ENCODE data around the gene HCN4.
"Not testable (repeated sequence)": the region's sequence is repeated elsewhere in the genome, so short reads cannot be mapped to it uniquely, and the experiment has no call there.

The HCN4 gene

GRCh38 chr15:73368301-73369136, at the start of gene HCN4:
Gene HCN4 (minus strand): TSS chr15:73368958. CDS start chr15:73368270, 688 bp downstream.
- DNase-seq (ENCODE audit: low read depth, low spot score) = no peak

GRCh38 chr15:73414876-73415275, 46.1 kb upstream of the HCN4 start:
- no peak for DNase-seq (ENCODE audit: low read depth, low spot score)

DNA sequence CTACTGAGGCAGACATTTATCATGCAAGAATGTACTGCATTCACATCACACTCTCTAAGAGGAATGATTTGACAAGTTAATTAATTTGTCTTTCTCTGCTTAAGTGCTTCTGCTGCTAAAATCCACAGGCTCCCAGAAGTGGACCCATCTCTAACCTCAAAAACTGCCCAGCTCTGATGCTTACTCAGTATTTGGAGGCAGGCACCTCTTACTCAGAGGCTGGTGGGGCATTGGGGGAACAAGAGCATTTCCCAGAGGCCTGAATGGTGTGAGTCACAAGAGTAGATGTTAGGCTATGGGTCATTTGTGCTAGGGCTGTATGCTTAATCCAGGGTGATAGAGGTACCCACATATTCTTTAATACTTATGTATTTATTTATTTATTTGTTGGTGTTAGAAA, 34.4 kb upstream of the HCN4 start:
- DNase-seq (ENCODE audit: low read depth, low spot score) = no peak

DNA sequence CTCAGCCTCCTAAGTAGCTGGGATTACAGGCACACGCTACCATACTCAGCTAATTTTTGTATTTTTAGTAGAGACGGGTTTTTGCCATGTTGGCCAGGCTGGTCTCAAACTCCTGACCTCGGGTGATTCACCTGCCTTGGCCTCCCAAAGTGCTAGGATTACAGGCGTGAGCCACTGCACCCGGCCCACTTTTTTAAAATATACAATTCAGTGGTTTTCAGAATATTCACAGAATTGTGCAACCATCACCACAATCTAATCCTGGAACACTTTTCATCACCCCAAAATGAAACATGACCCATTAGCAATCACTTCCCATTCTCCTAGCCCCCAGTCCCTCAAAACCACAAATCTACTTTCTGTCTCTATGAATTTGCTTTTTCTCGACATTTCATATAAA, 31.5 kb upstream of the HCN4 start:
- not testable (repeated sequence) for DNase-seq (ENCODE audit: low read depth, low spot score)

- DNase-seq (ENCODE audit: low read depth, low spot score) = no peak
Observed at GRCh38 chr15:73398861-73399260, 30.1 kb upstream of the HCN4 start.

DNA sequence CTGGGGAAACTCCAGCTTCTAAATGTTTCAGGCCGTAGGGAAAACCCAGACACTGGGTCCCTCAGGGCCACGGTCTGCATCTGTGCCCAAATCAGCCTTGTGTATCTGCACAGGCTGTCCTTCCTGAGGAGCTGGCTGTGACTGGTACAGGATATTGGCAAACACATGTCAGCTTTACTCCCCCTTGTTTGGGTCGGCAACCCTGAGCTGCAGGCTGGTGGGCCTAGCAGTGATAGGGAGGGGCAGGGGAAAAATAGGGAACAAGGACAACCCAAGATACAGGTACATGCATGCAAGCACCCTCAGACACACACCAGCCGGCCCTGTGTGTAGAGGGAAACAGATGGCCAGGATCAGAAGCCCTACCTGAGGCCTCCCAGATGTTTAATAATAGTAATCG, 28.7 kb upstream of the HCN4 start:
- DNase-seq (ENCODE audit: low read depth, low spot score) = no peak

DNA sequence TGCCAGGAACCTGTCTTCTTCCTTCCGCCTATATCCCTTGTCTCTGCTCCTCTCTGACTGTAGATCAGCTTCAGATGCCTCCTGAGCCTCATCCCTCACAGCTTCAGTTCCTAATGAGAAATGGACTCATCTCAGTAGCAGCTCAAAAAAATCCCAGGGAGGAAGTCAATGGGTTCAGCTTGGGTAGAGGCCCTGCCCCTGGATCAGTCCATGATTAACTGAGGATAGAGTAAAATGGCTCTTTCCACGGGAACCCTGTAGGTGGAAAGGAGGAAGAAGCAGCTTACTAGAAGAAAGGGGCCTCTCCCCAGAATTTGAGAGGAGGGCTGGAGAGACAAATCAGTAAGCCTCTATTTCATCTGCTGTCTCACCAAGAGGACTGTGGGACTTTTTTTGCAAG, 26.9 kb upstream of the HCN4 start:
- DNase-seq (ENCODE audit: low read depth, low spot score) = no peak

DNA sequence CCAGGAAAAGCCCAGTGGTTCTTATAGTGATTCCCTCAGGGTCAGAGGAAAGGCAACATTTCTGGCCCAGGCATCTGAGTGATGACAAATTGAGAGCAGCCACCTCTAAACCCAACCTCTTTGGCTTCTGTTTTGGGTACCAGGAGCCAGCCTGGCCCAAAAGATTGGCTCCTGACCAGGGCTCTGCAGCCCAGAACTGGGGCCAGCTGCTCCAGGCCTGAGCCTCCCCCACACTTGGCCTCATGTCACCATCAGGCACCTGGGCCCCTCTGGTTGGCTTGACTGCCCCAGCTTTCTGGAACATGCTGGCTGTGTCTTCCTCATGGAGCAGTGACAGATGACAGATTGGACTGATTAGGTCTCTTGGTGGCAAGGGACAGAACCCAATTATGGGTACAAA, 26.0 kb upstream of the HCN4 start:
- no peak for DNase-seq (ENCODE audit: low read depth, low spot score)

GRCh38 chr15:73393336-73393735, 24.6 kb upstream of the HCN4 start:
- no peak for DNase-seq (ENCODE audit: low read depth, low spot score)

GRCh38 chr15:73392025-73392424, 23.3 kb upstream of the HCN4 start:
- DNase-seq (ENCODE audit: low read depth, low spot score) = no peak

DNA sequence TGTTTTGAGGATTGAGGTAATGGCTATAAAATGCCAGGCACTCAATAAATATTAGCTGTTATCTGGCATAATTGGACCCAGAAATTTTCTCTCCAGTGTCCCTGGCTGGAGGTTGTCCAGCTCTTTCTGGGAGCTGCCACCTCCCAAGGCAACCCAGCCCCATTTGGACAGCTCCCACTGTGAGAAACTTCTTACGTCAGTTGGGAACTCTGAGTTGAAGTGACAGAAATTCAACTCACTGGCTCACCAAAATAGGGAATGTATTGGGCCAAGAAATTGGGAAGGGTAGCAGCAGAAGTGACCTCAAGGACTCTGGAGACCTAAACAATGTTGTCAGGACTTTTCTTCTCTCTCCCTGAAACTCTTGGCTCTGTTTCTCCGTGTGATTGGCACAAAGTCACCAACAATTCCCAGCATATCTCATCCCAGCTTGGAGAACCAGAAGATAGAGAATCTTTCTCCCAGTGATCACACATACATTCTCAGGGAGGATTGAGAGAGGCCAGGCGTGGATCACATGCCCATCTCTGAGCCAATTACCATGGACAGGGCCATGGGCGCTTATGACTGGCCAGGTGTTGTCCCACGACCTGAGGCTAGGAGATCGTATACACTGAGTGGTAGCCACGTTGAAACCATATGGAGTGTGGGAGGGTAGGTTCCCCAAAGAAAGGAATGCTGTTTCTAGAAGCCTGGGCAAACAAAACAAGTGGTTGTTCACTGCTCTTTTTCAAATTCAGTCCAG, 22.5 kb upstream of the HCN4 start:
- no peak for DNase-seq (ENCODE audit: low read depth, low spot score)

- DNase-seq (ENCODE audit: low read depth, low spot score) = no peak
Observed at GRCh38 chr15:73389971-73390544, 21.3 kb upstream of the HCN4 start.

DNA sequence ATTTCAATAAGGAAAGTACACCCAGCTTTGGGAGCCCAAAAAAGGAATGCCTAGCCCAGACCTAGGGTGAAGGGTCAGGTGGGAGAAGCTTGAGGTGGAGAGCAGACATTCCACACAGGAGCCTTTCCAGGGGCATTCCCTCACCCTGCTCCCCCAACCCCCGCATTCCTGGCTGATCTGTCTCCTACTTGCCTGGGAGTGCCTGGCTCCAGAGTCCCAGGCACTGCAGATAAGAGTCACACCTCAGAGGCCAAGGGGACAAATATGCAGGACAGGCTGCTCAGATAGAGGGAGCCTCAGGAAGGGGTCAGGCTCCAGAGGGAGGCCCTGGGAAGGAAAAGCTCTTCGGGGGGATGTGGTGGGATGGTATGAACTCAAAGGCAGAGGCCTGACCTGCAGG, 20.8 kb upstream of the HCN4 start:
- no peak for DNase-seq (ENCODE audit: low read depth, low spot score)

DNA sequence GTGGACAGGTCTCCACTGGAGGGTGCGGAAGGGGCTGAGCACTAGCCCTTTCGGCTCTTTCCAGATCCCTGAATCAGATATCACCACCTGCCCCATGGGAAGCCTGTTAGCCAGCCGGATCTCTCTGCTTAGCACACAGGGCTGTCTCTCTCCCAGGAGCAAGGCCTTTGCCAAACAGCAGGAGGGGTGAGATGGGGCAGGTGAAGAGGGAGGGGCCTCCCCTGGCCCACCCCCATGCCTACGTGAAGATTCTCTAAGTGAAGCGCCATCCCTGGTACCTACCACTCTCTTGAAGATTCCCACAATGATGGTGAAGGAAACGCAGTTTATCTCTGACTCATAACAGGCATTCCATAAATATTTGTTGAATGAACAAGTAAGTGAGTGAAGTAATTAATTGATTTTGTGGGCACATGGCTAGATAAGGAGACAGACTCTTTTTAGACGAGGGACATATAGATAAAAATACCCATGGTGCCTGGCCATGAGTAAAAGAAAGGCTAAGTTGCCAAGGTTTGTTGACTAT, 19.6 kb upstream of the HCN4 start:
- no peak for DNase-seq (ENCODE audit: low read depth, low spot score)

DNA sequence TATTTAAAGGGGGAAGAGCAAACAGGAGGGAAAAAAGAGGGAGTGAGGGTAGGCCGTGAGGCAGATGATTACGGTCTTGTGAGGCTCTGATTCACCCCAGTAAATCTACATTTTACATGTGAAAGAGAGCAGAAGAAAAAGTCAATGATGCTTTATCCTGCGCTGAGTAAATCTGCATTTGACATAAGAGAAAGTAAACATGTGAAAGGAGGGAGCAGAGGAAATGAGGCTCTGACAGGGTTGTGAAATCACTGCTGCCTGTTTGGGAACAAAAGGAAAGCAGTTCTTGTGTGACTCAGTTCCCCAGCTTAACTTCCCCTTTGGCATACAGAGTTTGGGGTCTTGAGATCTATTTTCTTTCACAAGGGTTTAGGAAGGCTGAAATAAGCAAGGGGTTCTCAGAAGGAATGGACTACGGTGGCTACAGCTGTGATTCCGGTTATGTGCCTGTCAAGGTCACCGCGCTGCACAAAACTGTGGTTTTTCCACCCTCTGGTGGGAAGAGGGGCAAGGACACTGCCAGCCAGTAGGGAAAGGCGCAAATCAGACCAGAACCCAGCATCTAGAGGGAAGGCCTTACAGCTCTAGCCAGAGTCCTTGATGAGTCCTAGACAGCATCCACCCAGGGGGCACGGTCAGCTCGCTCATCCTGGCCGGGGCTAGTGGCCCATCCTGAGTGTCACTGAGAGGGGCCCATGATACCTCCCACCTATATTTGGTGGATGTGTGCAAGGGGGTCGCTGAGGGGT, 18.9 kb upstream of the HCN4 start:
- DNase-seq (ENCODE audit: low read depth, low spot score) = no peak

- no peak for DNase-seq (ENCODE audit: low read depth, low spot score)
Observed at GRCh38 chr15:73386886-73387506, 18.2 kb upstream of the HCN4 start.

GRCh38 chr15:73386238-73386637, 17.5 kb upstream of the HCN4 start:
- DNase-seq (ENCODE audit: low read depth, low spot score) = no peak

DNA sequence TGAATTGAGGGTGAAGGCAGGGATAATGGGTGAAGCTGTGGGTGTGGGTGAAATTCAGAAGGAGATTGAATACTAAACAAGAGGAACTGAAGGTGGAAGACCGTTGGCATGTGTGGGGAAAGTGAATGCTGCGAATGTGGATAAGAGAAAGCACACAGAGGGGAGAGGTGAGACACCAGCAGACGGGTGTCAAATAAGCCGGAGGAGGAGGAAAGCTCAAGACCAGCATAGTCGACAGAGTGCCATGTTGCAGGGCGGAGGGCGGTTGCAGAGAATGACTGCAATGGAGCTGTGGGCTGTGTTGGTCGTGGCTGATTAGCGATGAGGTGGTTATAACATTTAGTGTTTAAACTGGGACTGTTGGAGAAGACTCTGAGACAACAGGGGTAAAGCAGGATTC, 16.4 kb upstream of the HCN4 start:
- no peak for DNase-seq (ENCODE audit: low read depth, low spot score)

- no peak for DNase-seq (ENCODE audit: low read depth, low spot score)
Observed at GRCh38 chr15:73383310-73384189, 14.8 kb upstream of the HCN4 start.

- DNase-seq (ENCODE audit: low read depth, low spot score) = no peak
Observed at GRCh38 chr15:73382115-73382514, 13.4 kb upstream of the HCN4 start.

Measured in activated CD4-positive, CD25-positive, alpha-beta regulatory T cell treated with anti-CD3 and anti-CD28 coated beads, Interleukin-2, amount 50 U/mL, for 16 hours (primary cell).